IPS DF 6.9 (cell line): ENCODE data around the gene AMBP.
"Not testable (repeated sequence)": the region's sequence is repeated elsewhere in the genome, so short reads cannot be mapped to it uniquely, and the experiment has no call there.

Source experiments
- DNase-seq: peaks from one replicate; pipeline ENCODE4 v3.0.0-alpha.2; 2013; ENCODE audit warnings: low read depth, low spot score
- H3K27ac ChIP-seq: one replicate; pipeline ENCODE4 v1.5.1; 2013; ENCODE audit warnings: low read length, control low read depth
- H3K27me3 ChIP-seq: 2 replicates; pipeline ENCODE4 v1.6.1; 2013; ENCODE audit warnings: mild to moderate bottlenecking, low read length; ENCODE audit not compliant: control insufficient read depth, insufficient read depth
- H3K36me3 ChIP-seq: 2 replicates; pipeline ENCODE4 v1.6.1; 2013; ENCODE audit warnings: low read length; ENCODE audit not compliant: control insufficient read depth, insufficient read depth
- H3K4me1 ChIP-seq: 2 replicates; pipeline ENCODE4 v1.6.1; 2013; ENCODE audit warnings: low read length; ENCODE audit not compliant: control insufficient read depth, insufficient read depth
- H3K4me3 ChIP-seq: 2 replicates; pipeline ENCODE4 v1.5.1; 2013; ENCODE audit warnings: mild to moderate bottlenecking, low read length
- H3K9me3 ChIP-seq: 2 replicates; pipeline ENCODE4 v1.6.1; 2013; ENCODE audit warnings: low read length, inconsistent platforms; ENCODE audit not compliant: control insufficient read depth, insufficient read depth
- WGBS: extraction: QIAGEN DNeasy Blood & Tissue Kit; methylation state at CpG from one replicate; pipeline ENCODE4 v1.1.7; 2013; ENCODE audit warnings: mixed read lengths, missing lambda C conversion rate; ENCODE audit not compliant: insufficient read length, insufficient coverage; 5-methylcytosine and 5-hydroxymethylcytosine counted together

Gene AMBP

DNA sequence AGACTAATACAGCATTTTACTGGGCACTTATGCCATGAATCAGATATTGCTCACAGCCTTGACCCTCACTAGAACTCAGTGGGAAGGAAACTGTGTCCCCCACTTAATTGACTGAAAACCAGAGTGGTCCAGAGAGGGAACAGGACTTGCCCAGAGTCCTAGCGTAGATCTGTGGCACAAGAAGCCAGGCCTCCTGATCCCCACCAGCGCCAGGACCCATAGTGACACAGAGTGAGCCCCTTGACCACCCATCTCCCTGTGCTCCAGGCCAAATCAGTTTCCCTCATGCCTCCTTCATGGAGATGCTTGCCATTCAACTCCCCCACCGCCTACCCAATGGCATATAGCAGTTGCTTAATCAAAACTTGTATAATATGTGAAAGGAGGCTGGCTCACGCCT lies 12.7 kb upstream of the AMBP start:
- no peak for DNase-seq
- no peak overlapping the region for H3K27ac ChIP-seq
- no CpG with 5 or more reads among the region's 4 CpGs for WGBS
- H3K27me3 ChIP-seq, result no peaks in the 10 kb centered on the region
- no peaks in the 10 kb centered on the region for H3K36me3 ChIP-seq
- H3K4me1 ChIP-seq, result no peaks in the 10 kb centered on the region
- no peaks in the 10 kb centered on the region for H3K9me3 ChIP-seq
- no peak overlapping the region for H3K4me3 ChIP-seq

DNA sequence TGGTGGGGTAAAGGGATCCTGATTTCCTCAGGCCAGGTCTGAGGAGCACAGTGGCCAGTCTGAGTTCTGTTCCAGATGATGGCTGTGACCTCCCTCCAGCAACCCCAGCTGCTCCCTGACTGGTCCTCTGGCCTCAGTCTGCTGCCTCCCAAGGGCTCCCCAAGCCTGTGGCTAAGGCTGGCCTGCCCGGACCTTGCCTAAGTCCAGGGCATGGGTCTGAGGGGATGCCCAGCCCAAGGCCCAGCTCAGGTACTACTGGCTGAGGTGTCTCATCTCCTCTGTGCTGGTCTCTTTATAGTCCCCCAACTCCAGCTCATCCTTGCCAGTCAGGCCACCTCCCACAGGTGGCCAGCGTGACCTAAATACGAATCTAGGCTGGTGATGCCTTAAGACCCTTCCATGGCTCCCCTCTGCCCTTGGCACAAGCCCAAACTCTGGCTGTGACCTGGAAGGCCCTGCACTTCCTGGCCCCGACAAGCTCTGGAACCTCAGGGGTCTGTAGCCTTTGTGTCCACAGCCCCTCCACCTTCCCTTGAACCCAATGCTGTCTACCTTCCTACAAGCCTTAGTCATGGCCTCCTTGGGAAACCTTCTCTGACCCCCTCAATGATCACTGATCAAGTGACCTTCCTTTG lies 11.2 kb upstream of the AMBP start:
- Histone ChIP-seq H3K27me3 (no peaks in the 10 kb centered on the region), H3K4me1 (no peaks in the 10 kb centered on the region), H3K36me3 (no peaks in the 10 kb centered on the region), H3K4me3 (no peak overlapping the region), H3K27ac (no peak overlapping the region), H3K9me3 (no peaks in the 10 kb centered on the region)
- WGBS, result no CpG with 5 or more reads among the region's 4 CpGs
- no peak for DNase-seq

DNA sequence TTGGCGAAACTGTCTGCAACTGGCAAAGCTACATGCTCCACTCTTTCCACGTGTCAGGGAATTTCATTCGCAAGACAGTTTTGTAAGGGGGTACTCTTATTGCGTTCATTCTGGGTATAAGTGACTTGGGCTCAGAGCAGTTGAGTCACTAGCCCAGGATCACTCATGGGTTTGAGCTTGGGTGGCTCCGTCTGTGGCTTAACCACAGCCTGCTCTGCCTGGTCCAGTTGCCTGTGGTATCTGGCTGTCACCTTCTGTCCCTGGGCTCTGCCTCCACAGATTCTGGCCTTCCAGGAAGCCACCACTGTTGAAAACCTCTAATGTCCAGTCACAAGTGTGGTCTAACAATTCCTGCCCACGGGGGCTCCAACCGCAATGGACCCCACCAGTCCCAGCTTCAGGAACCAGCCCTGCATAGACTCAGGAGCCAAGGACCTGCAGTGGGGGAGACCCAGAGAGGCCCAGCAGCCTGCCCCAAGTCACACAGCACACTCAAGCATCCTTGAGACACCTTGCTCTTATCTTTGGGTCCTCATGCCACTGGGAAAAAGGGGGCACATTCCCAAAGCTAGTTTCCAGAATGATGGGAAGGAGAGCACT lies 10.6 kb upstream of the AMBP start:
- Histone ChIP-seq H3K27ac (no peak overlapping the region), H3K36me3 (no peaks in the 10 kb centered on the region), H3K27me3 (no peaks in the 10 kb centered on the region), H3K4me3 (no peak overlapping the region), H3K4me1 (no peaks in the 10 kb centered on the region), H3K9me3 (no peaks in the 10 kb centered on the region)
- WGBS, result no CpG with 5 or more reads among the region's 7 CpGs
- DNase-seq, result no peak

DNA sequence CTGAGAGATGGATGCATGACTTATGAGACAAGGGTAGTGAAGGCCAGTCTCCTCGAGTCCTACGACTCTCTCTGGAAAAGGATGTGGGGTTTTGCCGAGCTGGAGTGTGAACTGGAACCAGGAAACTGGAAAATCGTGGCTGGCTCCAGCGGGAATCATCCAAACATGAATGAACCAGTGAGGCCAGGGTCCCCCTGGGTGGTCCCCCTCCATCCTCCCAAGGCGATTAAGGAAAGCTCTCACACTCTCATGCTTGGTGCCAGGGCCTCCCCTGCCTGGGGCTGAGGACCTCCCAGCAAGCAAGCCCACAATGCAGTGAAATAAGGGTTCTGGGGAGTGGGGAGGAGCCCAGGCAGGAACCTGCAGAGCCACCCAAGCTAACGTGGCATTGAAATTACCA lies 9.6 kb upstream of the AMBP start:
- H3K4me1 ChIP-seq, result no peaks in the 10 kb centered on the region
- DNase-seq, result no peak
- no peak overlapping the region for H3K4me3 ChIP-seq
- whole genome bisulfite sequencing, result no CpG with 5 or more reads among the region's 7 CpGs
- no peaks in the 10 kb centered on the region for H3K27me3 ChIP-seq
- H3K27ac ChIP-seq, result no peak overlapping the region
- H3K36me3 ChIP-seq, result no peaks in the 10 kb centered on the region
- no peaks in the 10 kb centered on the region for H3K9me3 ChIP-seq

DNA sequence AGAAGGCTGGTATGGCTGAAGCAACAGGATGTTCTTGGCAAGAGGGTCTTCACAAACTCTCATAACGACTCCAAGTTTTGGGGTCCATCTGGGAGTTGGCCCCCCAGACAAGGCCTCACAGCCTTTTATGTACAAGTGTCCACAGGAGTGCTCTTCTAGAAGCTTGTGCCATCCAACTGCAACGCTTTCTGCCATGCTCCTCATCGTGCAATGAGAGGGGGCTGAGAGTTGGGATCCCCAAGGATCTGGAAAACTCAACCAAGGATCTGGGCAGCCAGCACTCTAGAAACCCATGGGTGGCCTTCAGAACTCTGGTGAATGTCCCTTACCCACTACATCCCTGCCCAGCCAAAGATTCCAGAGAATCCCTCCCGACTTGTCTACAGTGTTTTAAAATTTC lies 8.5 kb upstream of the AMBP start:
- no peak overlapping the region for H3K27ac ChIP-seq
- H3K4me1 ChIP-seq, result no peaks in the 10 kb centered on the region
- no peaks in the 10 kb centered on the region for H3K27me3 ChIP-seq
- DNase-seq, result no peak
- no peaks in the 10 kb centered on the region for H3K9me3 ChIP-seq
- H3K4me3 ChIP-seq, result no peak overlapping the region
- WGBS, result no CpG with 5 or more reads among the region's 4 CpGs
- H3K36me3 ChIP-seq, result no peaks in the 10 kb centered on the region

DNA sequence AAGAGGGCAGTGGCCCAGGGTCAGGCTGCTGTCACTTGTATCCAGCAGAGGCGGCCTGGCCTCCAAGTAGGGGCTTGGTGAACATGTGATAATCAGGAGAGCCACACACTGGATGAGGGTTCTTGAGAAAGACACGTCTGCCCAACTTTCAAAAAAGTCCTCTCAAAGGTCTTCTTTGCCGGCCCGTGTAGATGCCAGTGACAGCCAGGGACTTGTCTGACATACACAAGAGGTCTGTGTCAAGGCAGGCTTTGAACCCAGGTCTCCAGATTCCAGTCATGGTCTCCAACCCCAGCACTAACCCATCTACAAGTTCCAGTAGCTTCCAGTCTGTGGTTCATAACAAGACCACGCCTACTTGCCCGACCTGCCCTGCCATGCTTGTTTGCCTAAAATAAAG lies 7.9 kb upstream of the AMBP start:
- H3K9me3 ChIP-seq, result no peaks in the 10 kb centered on the region
- H3K27ac ChIP-seq, result no peak overlapping the region
- no peak for DNase-seq
- H3K4me1 ChIP-seq, result no peaks in the 10 kb centered on the region
- no peaks in the 10 kb centered on the region for H3K36me3 ChIP-seq
- H3K27me3 ChIP-seq, result no peaks in the 10 kb centered on the region
- no CpG with 5 or more reads among the region's 6 CpGs for WGBS
- no peak overlapping the region for H3K4me3 ChIP-seq

DNA sequence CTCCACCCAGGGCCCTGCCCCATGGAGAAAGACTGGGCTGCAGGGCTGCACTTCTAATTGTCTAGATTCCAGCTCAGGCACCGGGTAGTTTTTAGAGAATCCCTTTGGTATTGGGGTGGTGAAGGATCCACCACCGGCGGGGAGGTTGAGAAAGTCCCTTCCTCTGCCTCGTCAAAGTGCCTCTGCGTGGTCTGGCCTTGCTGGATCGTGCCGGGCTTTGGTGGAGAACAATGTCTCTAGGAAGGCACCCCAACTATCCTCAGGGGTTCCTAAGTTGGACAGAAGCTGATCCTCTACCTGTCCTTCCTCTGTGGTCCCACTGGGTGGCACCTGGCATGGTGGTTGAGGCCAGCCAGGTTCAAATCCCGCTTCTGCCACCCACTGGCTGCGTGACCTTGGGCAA lies 7.3 kb upstream of the AMBP start:
- no peak for DNase-seq
- Histone ChIP-seq H3K27me3 (no peaks in the 10 kb centered on the region), H3K36me3 (no peaks in the 10 kb centered on the region), H3K9me3 (no peaks in the 10 kb centered on the region), H3K27ac (no peak overlapping the region), H3K4me1 (no peaks in the 10 kb centered on the region), H3K4me3 (no peak overlapping the region)
- WGBS, result no CpG with 5 or more reads among the region's 9 CpGs

DNA sequence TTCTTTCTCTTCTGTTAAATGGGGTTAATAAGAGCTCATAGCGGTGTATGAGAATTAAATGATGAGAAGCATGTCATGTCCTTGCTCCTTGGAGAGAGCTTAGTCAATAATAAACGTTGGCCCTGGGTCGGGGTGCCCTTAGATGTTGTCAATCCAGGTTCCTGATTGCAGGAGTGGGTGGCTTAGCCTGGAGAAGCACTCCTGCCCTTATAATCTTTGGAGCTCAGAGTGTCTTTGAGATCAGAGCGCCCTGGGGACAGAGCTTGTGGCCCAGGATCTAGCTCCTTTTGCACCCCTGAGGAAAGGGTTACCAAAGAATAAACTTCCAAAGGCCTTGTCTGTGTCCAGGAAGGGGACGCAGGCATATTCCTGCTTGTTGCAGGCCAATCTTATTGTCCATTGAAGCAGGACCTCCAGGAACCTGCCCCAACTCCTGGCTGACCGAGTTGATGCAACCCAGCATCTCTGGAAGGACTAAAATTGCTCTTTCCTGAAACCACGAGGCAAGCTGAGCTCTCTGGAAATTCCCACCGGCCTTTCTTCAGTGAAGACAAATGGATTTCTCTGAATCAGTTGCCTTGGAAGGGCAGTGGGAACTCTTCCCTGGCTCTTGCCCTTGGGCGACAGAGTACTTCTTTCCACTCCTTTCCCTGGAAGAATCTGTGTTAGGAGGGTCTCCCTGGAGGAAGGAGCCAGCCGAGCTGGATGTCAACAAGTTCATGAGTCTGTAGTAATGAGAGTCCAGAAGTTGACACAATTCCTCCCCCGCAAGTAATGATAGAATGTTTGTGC lies 6.4 kb upstream of the AMBP start:
- H3K27ac ChIP-seq, result no peak overlapping the region
- no peaks in the 10 kb centered on the region for H3K9me3 ChIP-seq
- H3K27me3 ChIP-seq, result no peaks in the 10 kb centered on the region
- no peaks in the 10 kb centered on the region for H3K4me1 ChIP-seq
- H3K4me3 ChIP-seq, result no peak overlapping the region
- no CpG with 5 or more reads among the region's 11 CpGs for WGBS
- no peaks in the 10 kb centered on the region for H3K36me3 ChIP-seq
- no peak for DNase-seq

DNA sequence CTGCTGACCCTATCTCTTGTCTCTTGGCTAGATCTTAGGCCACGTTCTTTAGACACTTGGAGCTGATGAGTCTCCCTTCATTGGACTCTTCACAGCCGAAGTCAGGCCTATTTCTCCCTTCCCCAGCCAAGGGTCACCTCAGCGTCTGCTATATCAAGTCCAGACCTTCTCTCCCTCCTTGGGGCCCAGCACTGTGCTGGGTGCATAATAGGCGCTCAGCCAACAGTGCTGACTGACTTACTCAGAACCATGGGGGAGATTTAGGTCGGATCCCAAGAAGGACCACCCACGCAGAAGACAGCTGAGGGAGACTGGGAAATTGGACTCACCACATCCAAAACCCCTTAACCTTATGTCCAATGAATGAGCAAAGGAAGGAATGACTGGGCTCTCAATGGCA lies 5.6 kb upstream of the AMBP start:
- H3K4me1 ChIP-seq, result no peaks in the 10 kb centered on the region
- no CpG with 5 or more reads among the region's 6 CpGs for WGBS
- H3K27me3 ChIP-seq, result no peaks in the 10 kb centered on the region
- no peaks in the 10 kb centered on the region for H3K9me3 ChIP-seq
- no peak for DNase-seq
- H3K36me3 ChIP-seq, result no peaks in the 10 kb centered on the region
- H3K27ac ChIP-seq, result no peak overlapping the region
- H3K4me3 ChIP-seq, result no peak overlapping the region

DNA sequence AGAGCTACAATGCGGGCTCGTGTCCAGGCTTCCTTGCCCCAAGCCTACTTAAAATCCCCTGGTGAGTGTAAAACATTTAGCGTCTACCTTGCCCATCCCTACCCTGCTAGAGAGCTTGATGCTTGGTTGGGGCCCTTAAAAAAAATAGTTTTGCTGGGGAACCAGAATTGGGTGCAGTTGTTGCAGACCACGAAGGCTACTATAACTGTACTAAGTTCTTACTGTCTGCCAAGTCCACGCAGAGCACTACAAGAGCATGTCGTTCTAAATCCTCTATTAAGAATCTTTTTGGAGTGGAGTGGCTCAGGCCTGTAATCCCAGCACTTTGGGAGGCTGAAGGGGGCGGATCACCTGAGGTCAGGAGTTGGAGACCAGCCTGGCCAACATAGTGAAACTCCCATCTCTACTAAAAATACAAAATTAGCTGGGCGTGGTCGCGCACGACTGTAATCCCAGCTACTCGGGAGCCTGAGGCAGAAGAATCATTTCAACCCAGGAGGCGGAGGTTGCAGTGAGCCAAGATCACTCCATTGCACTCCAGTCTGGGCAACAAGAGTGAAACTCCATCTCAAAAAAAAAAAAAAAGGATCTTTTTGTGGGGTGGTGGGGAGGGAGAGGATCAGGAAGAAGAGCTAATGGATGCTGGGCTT lies 4.8 kb upstream of the AMBP start:
- not testable (repeated sequence) for H3K36me3 ChIP-seq, H3K4me3 ChIP-seq, H3K4me1 ChIP-seq, H3K9me3 ChIP-seq, H3K27ac ChIP-seq, DNase-seq, H3K27me3 ChIP-seq
- no CpG with 5 or more reads among the region's 13 CpGs for WGBS
